K562 (cell line): ENCODE measurements around the gene IKZF4. TPM values are rescaled to one million over a fixed set of nuclear protein-coding genes. Genes with fewer than 3 reads are reported as not detected.

Experiments used
- DACH1 ChIP-seq: fragments of 450-650 bp; IDR thresholded peaks from 2 replicates; pipeline ENCODE4 v1.6.1; 2018; ENCODE audit not compliant: partially characterized antibody
- IFI16 ChIP-seq: fragments of 250-450 bp; sonication (Bioruptor Pico); IDR thresholded peaks from 2 replicates; pipeline ENCODE4 v2.1.2; 2022; ENCODE audit warnings: mild to moderate bottlenecking, inconsistent platforms
- JUNB ChIP-seq: fragments of 450-650 bp; formaldehyde crosslinking; conservative IDR thresholded peaks from 2 replicates; pipeline ENCODE4 v1.4.0; 2020; ENCODE audit warnings: mild to moderate bottlenecking
- KDM1A ChIP-seq, 2 experiments: fragments of 450-650 bp; IDR thresholded peaks; 2 replicates each; pipeline ENCODE4 v1.6.1; 2016; ENCODE audit warnings: mild to moderate bottlenecking in 2 of 2
- MCM5 ChIP-seq: fragments of 450-650 bp; IDR thresholded peaks from 2 replicates; pipeline ENCODE4 v1.6.1; 2016; ENCODE audit warnings: low read depth
- MXD1 ChIP-seq: fragments of 250-450 bp; sonication (Bioruptor Pico); IDR thresholded peaks from 2 replicates; pipeline ENCODE4 v1.8.0; 2021; ENCODE audit warnings: borderline replicate concordance, mild to moderate bottlenecking, moderate library complexity; ENCODE audit not compliant: poor library complexity, severe bottlenecking
- NBN ChIP-seq: fragments of 450-650 bp; IDR thresholded peaks from 2 replicates; pipeline ENCODE4 v1.6.1; 2016; ENCODE audit warnings: low read depth, mild to moderate bottlenecking
- NFIC ChIP-seq: fragments of 450-650 bp; IDR thresholded peaks from 2 replicates; pipeline ENCODE4 v1.6.1; 2017; ENCODE audit warnings: mild to moderate bottlenecking, inconsistent platforms
- NUFIP1 ChIP-seq: fragments of 450-650 bp; IDR thresholded peaks from 2 replicates; pipeline ENCODE4 v1.6.1; 2018; ENCODE audit not compliant: partially characterized antibody
- POLR2A ChIP-seq: fragments of 450-650 bp; conservative IDR thresholded peaks from 2 replicates; pipeline ENCODE4 v1.6.1; 2016
- SNRNP70 ChIP-seq: fragments of 200-400 bp; formaldehyde crosslinking; optimal IDR thresholded peaks from 2 replicates; pipeline ENCODE3; 2017; ENCODE audit warnings: low read depth, low read length
- TCF7 ChIP-seq: sonication (generic); IDR thresholded peaks from 2 replicates; pipeline ENCODE4 v1.6.1; 2016; ENCODE audit warnings: antibody characterized with exemption, borderline replicate concordance
- TFAM ChIP-seq: fragments of 250-450 bp; sonication (Bioruptor Pico); conservative IDR thresholded peaks from 2 replicates; pipeline ENCODE4 v1.5.0; 2021; ENCODE audit warnings: mild to moderate bottlenecking, moderate library complexity
- ZBTB17 ChIP-seq: fragments of 450-650 bp; formaldehyde crosslinking; IDR thresholded peaks from 2 replicates; pipeline ENCODE4 v1.4.0; 2020; ENCODE audit warnings: mild to moderate bottlenecking
- ZBTB34 ChIP-seq: fragments of 250-450 bp; sonication (Bioruptor Pico); IDR thresholded peaks from 2 replicates; pipeline ENCODE4 v1.8.0; 2021; ENCODE audit warnings: mild to moderate bottlenecking, moderate library complexity
- ZNF143 ChIP-seq: sonication (generic); formaldehyde crosslinking; IDR thresholded peaks from 2 replicates; pipeline ENCODE4 v1.9.0; 2022; ENCODE audit warnings: mild to moderate bottlenecking, missing genetic modification reagents
- ZNF165 ChIP-seq: fragments of 250-450 bp; sonication (Bioruptor Pico); IDR thresholded peaks from 2 replicates; pipeline ENCODE4 v1.4.0; 2020; ENCODE audit warnings: borderline replicate concordance
- ZNF316 ChIP-seq: fragments of 450-650 bp; IDR thresholded peaks from 2 replicates; pipeline ENCODE4 v1.6.1; 2016
- ZNF695 ChIP-seq: fragments of 450-650 bp; formaldehyde crosslinking; IDR thresholded peaks from 2 replicates; pipeline ENCODE4 v1.4.0; 2020; ENCODE audit warnings: mild to moderate bottlenecking, moderate library complexity
- polyA plus RNA-seq, 8 experiments: library from polyadenylated mRNA; depleted of rRNA in 4 of 8; stranded (reverse) in 5 of 8; unstranded in 3 of 8; fragments of >200 nt; fragmentation: Nextera tagmentation in 2 of 8; fragmentation: Illumina TruSeq in 1 of 8; extraction: Ambion mirVana in 2 of 8; extraction: Trizol in 1 of 8; gene quantifications; 2 replicates each; pipeline versions ENCODE4 v1.2.1 to v1.2.3, GENCODE V29; 2011 to 2014; ENCODE audit warnings: inconsistent platforms in 1 of 8, missing spikeins in 1 of 8
- total RNA-seq, 7 experiments: library from RNA; depleted of rRNA in 6 of 7; stranded (reverse); fragments of >200 nt in 6 of 7; fragmentation: Illumina TruSeq in 2 of 7; extraction: Trizol in 2 of 7; gene quantifications; 2 replicates each; pipeline versions ENCODE4 v1.2.1 to v1.2.3, GENCODE V29; 2011 to 2021; ENCODE audit warnings: low replicate concordance in 1 of 7
- TF ChIP-seq, protein P1 (sequence below): IDR thresholded peaks from 2 replicates; pipeline ENCODE4 v1.6.1; 2011; ENCODE audit not compliant: insufficient read length; ENCODE audit errors: extremely low read depth
- TF ChIP-seq, protein P2 (sequence below): conservative IDR thresholded peaks from 2 replicates; pipeline ENCODE4 v1.6.1; 2011; ENCODE audit warnings: low read depth, mild to moderate bottlenecking, low read length; ENCODE audit not compliant: control insufficient read depth
- TF ChIP-seq, protein P3 (sequence below): fragments of 150-350 bp; IDR thresholded peaks from 2 replicates; pipeline ENCODE4 v1.6.1; 2014; ENCODE audit warnings: low read depth, mild to moderate bottlenecking, low read length, borderline replicate concordance

IKZF4 gene
- total and polyA plus RNA-seq, 9 of the 15 experiments (the other 6 are each of a cell fraction or from before 2014, with no cell fraction given): 1.9 to 16.3 (median 3.6) TPM

DNA sequence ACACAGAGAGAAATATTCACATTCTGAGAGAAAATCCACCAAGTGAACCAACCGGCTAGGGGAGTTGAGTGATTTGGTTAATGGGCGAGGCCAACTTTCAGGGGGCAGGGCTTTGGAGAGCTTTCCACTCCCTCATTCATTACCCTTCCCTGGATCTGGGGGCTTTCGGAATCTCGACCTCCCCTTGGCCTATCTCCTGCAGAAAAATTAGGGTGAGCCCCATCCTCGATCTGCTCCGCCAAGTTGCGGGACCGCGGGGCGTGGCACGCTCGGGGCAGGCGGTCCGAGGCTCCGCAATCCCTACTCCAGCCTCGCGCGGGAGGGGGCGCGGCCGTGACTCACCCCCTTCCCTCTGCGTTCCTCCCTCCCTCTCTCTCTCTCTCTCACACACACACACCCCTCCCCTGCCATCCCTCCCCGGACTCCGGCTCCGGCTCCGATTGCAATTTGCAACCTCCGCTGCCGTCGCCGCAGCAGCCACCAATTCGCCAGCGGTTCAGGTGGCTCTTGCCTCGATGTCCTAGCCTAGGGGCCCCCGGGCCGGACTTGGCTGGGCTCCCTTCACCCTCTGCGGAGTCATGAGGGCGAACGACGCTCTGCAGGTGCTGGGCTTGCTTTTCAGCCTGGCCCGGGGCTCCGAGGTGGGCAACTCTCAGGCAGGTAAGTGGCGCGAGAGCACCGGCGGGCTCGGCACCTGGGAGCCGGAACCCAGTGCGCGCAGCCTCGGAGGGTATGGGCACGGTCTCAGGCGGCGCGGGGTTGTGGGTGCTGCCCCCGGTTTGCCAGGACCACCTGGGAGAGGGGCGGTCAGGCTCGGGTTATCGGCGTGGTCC lies 59.1 kb downstream of the IKZF4 start, which contains the start of gene ERBB3 (continued):
- TF ChIP-seq ZNF165 (CRISPR knock-in tag) (no peak), ZNF316 (no peak), TFAM (no peak), KDM1A (IDR thresholded peaks at IDR 0.05) (peak in 1 of 2 experiments; percentile 96; a peak in 2 of 4 replicates), TCF7 (no peak), JUNB (CRISPR knock-in tag) (peak; percentile 70; the same call in 1 of the 2 replicates), ZNF143 (CRISPR knock-in tag) (peak; percentile 21; the same call in 1 of the 2 replicates), NBN (peak; percentile 84), SNRNP70 (no peak), NFIC (no peak; the same call in 1 of the 2 replicates), POLR2A (peak; percentile 36; the same call in 1 of the 2 replicates), ZBTB17 (CRISPR knock-in tag) (peak; percentile 38; the same call in 1 of the 2 replicates), ZBTB34 (CRISPR knock-in tag) (no peak), DACH1 (no peak), MCM5 (no peak), ZNF695 (no peak), MXD1 (CRISPR knock-in tag) (no peak), IFI16 (CRISPR knock-in tag) (no peak), NUFIP1 (no peak)
- TF ChIP-seq, protein P1, sequence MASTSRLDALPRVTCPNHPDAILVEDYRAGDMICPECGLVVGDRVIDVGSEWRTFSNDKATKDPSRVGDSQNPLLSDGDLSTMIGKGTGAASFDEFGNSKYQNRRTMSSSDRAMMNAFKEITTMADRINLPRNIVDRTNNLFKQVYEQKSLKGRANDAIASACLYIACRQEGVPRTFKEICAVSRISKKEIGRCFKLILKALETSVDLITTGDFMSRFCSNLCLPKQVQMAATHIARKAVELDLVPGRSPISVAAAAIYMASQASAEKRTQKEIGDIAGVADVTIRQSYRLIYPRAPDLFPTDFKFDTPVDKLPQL: no peak
- TF ChIP-seq, protein P2, sequence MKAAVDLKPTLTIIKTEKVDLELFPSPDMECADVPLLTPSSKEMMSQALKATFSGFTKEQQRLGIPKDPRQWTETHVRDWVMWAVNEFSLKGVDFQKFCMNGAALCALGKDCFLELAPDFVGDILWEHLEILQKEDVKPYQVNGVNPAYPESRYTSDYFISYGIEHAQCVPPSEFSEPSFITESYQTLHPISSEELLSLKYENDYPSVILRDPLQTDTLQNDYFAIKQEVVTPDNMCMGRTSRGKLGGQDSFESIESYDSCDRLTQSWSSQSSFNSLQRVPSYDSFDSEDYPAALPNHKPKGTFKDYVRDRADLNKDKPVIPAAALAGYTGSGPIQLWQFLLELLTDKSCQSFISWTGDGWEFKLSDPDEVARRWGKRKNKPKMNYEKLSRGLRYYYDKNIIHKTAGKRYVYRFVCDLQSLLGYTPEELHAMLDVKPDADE: 0 out of 2 replicates have a peak, but pooled peaks have one; percentile 4
- TF ChIP-seq, protein P3, sequence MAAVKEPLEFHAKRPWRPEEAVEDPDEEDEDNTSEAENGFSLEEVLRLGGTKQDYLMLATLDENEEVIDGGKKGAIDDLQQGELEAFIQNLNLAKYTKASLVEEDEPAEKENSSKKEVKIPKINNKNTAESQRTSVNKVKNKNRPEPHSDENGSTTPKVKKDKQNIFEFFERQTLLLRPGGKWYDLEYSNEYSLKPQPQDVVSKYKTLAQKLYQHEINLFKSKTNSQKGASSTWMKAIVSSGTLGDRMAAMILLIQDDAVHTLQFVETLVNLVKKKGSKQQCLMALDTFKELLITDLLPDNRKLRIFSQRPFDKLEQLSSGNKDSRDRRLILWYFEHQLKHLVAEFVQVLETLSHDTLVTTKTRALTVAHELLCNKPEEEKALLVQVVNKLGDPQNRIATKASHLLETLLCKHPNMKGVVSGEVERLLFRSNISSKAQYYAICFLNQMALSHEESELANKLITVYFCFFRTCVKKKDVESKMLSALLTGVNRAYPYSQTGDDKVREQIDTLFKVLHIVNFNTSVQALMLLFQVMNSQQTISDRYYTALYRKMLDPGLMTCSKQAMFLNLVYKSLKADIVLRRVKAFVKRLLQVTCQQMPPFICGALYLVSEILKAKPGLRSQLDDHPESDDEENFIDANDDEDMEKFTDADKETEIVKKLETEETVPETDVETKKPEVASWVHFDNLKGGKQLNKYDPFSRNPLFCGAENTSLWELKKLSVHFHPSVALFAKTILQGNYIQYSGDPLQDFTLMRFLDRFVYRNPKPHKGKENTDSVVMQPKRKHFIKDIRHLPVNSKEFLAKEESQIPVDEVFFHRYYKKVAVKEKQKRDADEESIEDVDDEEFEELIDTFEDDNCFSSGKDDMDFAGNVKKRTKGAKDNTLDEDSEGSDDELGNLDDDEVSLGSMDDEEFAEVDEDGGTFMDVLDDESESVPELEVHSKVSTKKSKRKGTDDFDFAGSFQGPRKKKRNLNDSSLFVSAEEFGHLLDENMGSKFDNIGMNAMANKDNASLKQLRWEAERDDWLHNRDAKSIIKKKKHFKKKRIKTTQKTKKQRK: no peak
